NCI-H146 (cell line): ENCODE results near the gene SLC6A4.
"Not testable (repeated sequence)": the region's sequence is repeated elsewhere in the genome, so short reads cannot be mapped to it uniquely, and the experiment has no call there.

Experiments used
- DNase-seq: peaks from one replicate; lab custom pipeline; 2025; lab: John Stamatoyannopoulos, UW

SLC6A4 gene

DNA sequence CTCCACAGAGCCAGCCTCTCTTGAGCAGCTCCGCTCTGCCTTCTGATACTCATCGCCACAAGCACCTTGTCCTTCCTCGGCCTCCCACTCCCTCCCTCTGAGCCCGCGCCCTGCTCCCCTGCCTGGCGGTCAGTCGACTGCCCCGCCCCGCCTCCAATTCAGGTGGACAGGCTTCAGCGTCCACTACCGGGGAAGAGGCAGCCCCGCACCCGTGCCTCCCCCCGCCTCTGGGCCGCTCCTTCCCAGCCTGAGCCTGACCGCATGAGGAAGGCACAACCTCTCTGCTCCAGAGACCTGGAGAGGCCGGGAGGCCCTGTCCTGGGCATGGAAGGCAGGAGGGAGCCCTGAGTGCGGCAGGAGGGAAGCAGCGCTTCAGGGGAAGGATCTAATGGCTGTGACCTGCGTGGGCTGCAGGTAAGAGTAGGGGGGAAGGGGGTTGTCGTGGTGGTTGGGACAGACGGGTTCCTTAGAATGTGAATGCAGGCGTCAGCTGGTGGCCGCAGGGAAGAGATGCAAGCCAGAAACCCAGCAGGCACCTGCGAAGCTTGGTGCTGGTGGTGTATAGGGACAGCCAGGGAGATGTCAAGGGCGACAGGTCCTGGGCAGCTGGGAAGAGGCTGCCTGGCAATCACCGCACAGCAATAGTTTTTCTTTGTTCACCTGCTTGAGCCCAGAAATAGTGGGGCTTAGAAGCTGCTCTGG, 3.0 kb upstream of the SLC6A4 start:
- DNase-seq, result peak; percentile 68

DNA sequence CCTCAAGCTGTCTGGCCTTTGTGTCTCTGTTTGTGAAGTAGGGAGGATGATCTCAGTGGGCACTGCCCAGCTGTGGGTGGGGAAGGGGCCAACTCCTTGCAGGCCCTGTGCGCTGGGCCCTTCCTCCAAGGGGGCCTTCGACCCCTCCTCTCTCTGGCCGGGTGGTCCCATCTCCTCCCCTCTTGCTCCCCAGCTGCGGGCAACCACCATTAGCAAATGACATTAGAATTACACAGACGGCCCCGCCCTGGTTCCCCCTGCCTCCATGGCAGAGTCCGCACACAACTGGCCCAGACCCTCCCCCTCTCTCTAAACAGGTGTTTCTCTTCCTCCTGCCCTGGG, 2.5 kb upstream of the SLC6A4 start:
- peak; percentile 47 for DNase-seq

DNA sequence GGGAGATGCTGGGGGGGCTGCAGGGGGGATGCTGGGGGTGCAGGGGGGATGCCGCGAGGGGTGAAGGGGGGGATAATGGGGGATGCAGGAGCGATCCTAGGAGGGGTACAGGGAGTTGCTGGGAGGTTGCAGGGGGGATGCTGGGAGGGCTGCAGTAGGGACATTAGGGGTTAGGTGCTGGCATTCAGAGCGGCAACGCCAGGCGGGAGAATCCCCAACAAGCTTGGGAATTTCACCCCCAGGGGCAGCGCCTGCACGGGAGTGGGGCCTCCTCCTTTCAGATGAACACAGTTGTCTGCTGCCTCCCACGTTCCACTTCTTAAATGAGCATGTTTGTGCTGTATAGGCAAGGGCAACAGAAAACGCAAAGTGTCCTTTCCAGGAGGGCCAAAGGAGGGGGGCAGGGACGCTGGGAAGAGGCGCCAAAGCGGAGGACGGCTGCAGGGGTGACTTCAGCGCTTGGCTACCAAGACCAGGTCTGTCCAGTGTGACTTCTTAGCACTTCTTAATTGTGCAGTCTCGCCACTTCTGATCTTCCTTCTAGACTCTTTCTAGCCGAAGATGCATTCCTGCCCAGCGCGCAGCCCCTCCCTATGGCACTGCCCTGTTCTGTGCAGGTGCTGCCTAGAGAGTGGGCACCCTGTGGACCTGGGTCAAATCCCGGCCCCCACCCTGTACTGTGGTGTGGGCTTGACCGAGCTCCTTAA, 2.0 kb upstream of the SLC6A4 start:
- DNase-seq, result no peak

GRCh38 chr17:30236766-30237165, 1.3 kb upstream of the SLC6A4 start:
- peak; percentile 76 for DNase-seq

DNA sequence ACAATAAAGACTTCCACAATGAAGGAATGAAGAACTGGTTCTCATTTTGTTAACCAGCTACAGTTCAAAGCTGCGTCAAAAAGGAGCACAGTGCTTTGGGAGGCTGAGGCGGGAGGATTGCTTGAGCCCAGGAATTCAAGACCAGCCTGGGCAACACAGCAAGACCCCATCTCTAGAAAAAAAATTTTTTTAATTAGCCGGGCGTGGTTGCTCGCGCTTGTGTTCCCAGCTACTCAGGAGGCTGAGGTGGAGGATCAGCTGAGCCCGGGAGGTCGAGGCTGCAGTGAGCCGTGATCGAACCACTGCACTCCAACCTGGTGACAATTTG, 764 bp upstream of the SLC6A4 start:
- no peak for DNase-seq

- peak; percentile 17 for DNase-seq
These were observed 533 bp downstream of the SLC6A4 start for GRCh38 chr17:30234964-30235363.

DNA sequence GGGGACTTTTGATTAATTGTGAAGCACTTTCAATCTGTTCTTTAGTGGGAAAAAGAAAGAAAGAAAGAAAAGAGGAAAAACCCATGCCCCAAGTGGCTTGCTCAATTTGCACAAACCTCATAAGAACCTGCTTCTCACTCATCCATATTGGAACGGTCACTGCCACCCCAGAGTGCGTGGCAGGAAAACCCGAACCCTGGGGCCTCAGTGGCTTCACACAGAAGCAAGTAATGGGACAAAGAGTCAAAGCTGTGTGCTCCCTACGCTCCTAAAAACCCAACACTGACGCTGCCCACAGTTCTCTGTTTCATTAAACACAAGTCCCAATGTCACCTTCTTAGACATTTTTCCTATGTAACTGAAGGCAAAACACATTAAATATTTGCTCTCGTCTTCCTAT, 1.2 kb downstream of the SLC6A4 start:
- no peak for DNase-seq

DNA sequence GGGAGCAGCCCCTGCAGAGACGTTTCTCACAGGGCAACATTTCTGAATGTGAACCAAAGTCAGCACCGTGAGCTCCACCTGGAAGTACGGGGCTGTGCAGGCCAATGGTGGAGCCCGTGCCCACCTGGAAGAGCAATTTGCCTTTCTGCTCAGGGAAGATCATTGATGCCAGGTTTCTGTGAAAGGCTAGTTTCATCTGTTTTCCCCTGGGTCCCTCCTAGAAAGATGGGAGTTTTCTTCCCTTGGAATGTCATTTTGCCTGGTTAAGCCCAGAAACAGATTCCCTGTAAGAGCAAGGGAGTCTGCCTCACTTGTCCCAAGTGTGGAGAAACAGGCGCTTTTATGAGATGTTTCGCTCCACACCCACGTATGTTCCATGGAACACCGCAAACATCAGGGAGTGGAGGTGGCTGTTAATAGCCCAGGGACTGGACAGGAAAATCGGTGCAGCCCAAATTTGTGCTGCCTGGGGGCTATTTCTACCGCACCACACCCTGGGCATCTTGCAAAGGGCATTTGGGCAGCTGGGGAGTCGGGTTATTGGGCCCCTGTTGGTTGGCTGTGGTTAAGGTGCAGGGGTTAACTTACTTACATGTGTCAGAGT, 2.6 kb downstream of the SLC6A4 start:
- DNase-seq, result no peak

GRCh38 chr17:30232015-30232823, 3.3 kb downstream of the SLC6A4 start:
- peak; percentile 62 for DNase-seq

- DNase-seq, result no peak
These were observed 4.8 kb downstream of the SLC6A4 start for GRCh38 chr17:30230596-30231125.

- not testable (repeated sequence) for DNase-seq
These were observed 5.5 kb downstream of the SLC6A4 start for GRCh38 chr17:30230009-30230408.

DNA sequence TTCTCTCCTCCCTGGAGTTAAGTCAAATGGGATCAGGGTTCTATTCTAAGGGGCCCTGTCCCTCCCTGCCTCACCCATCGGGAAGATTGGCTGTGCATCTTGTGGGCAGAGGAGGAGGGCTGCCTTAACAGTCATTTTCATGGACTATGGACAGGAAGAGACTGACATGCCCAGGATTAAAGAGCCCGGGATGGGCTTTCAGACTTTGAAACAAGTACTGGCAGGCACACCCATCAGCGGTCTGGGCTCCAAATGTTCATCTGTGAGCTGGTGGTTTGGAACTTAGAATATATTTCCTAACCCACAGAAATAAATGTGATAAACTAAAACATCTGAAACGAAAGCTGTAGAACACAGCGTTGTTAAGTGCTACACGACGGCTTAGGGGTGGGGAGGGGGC, 6.5 kb downstream of the SLC6A4 start:
- DNase-seq, result no peak

GRCh38 chr17:30228011-30228410, 7.5 kb downstream of the SLC6A4 start:
- no peak for DNase-seq

DNA sequence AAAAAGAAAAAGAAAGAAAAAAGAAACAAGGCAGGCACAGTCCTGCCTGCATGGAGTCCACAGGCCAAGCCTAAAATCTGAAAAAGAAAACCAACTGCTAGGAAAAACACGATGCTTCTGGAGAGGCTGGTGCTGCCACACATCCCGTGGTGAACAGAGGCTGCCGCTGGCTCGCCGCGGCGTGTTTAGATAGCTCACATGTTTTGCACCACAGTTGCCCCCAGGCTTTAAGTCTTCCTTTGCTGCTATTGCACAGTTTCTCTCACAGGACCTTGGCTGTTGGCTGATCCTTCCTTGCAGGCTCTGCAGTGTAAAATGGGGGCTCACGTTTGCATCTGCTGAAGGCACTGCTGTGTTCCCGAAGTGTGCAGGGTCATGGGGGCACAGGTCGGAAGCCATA, 8.6 kb downstream of the SLC6A4 start:
- no peak for DNase-seq

DNA sequence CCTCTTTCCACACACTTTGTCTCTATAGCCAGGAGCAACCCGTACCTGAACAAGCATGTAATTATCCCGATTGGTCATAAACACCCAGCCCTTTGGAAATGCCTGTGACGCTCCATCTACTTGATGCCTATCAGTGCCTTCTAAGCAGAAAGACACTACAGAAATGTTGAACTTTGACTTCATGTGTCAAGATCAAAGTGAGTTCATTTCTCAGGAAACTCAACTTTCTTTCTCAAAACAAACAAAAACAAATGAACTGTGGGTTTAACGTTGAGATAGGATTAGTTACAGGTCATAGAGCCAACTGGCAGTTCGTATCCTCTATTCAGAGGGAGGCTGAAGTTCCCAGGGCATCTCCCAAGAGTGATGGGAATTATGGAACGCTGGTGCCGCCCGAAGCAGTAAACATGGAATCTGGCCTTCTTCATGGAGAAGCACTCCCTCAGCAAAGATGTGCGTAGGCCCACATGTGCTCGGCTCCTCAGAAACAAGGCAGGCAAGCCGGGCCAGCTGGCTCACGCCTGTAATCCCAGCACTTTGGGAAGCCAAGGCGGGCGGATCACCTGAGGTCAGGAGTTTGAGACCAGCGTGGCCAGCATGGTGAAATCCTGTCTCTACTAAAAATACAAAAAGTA, 9.5 kb downstream of the SLC6A4 start:
- no peak for DNase-seq

DNA sequence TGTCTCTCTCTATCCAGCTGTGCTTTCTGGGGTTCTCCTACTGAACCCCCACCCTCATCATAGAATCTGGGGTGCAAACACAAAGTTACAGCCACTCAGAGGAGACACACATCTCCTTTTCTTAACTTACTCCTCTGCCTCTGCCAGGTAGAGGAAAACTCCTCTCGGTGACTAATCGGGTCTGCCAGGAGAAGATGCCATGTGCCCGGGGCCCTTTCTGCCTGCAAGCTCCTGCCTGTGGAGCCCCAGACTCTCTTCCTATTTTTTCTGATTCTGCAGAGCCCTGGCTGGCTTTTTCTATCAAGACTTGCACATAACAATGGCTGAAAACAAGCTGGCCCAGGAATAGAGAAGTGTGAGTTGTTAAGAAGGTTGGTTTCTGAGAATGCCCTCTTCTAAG, 10.4 kb downstream of the SLC6A4 start:
- DNase-seq, result no peak

- DNase-seq, result no peak
These were observed 11.0 kb downstream of the SLC6A4 start for GRCh38 chr17:30224419-30224960.

DNA sequence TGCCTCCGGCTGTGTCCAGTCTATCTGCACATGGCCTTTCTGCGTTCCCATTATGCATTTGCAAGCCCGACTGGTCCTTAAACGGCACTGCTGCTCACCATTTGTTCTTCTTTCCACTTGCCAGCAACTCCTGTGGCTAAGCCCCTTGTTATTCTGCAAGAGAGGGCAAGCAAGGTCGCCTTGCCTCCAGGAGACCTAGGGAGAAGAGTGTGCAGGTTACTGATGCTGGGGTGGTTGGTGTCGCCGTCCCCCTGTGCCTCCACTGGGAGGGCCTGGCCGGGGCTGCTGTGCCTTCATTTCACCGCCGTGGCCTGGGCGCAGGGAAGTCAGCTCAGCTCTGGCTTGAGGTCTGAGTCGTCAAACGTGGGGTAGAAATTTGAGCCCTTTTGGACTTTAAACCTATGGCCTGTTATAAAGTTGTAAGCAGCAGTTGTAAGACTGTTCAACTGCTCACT, 12.7 kb downstream of the SLC6A4 start:
- DNase-seq, result no peak

GRCh38 chr17:30222251-30222650, 13.2 kb downstream of the SLC6A4 start:
- DNase-seq, result no peak

GRCh38 chr17:30221346-30221745, 14.2 kb downstream of the SLC6A4 start:
- DNase-seq, result no peak

- no peak for DNase-seq
These were observed 15.1 kb downstream of the SLC6A4 start for GRCh38 chr17:30220414-30220813.

- no peak for DNase-seq
These were observed 15.7 kb downstream of the SLC6A4 start for GRCh38 chr17:30219833-30220232.
